Effector memory CD8-positive, alpha-beta T cell (primary cell): ENCODE results near the gene OR6N1.
A peak's percentile ranks its signal among the peaks of the same experiment; 100 is the strongest.

ENCODE experiments used
- ATAC-seq: fragments of 150-1000 bp; cut with Tn5 transposase; replicated peaks from 2 replicates; pipeline ENCODE4 v1.10.0; 2021; ENCODE audit warnings: mild to moderate bottlenecking, moderate library complexity
- DNase-seq, 3 experiments: peaks; one replicate each; pipeline ENCODE4 v3.0.0; 2021
- H3K27ac Mint-ChIP-seq, 2 donors: one replicate each; pipeline ENCODE4 v1.8.0; 2022; ENCODE audit warnings: mild to moderate bottlenecking in 2 of 2, mixed read lengths in 2 of 2, moderate library complexity in 2 of 2
- H3K27me3 Mint-ChIP-seq, 2 donors: one replicate each; pipeline ENCODE4 v1.8.0; 2022; ENCODE audit warnings: mixed read lengths in 2 of 2
- H3K36me3 Mint-ChIP-seq: one replicate; pipeline ENCODE4 v1.8.0; 2022; ENCODE audit warnings: mild to moderate bottlenecking, moderate library complexity, mixed read lengths; ENCODE audit not compliant: insufficient read depth
- H3K4me1 Mint-ChIP-seq, 2 donors: one replicate each; pipeline ENCODE4 v1.8.0; 2022; ENCODE audit warnings: low read depth in 2 of 2, mixed read lengths in 2 of 2
- H3K4me3 Mint-ChIP-seq, 2 donors: one replicate each; pipeline ENCODE4 v1.8.0; 2022; ENCODE audit warnings: mild to moderate bottlenecking in 2 of 2, mixed read lengths in 2 of 2, moderate library complexity in 2 of 2
- H3K9me3 Mint-ChIP-seq, 2 donors: one replicate each; pipeline ENCODE4 v1.8.0; 2022; ENCODE audit warnings: mixed read lengths in 2 of 2

The OR6N1 gene

DNA sequence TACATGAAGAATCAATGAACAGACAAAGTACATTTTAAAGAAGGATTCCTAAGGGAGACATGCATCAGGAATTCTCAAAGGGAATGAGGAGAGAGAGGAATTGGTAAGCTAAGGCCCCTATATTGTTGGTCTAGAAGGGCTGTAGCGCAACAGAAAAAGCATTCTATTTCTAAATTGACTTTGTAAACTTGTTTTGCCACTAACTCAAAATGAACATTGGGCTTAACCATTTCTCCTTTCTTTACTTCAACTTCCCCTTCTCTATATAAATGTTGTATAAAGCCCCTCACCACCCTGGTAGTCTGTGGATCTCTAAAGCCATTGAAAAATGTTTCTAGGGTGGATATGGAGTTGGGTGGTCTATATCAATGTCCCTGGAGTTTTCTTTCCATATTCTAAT, 29.4 kb upstream of the OR6N1 start:
- Mint-ChIP-seq H3K27me3 (peaks cover 0 to 9% of the 10 kb centered on the region in 2 donors), H3K9me3 (no peaks in the 10 kb centered on the region), H3K4me1 (peaks cover 0 to 4% of the 10 kb centered on the region in 2 donors), H3K4me3 (no peak overlapping the region), H3K27ac (no peak overlapping the region), H3K36me3 (no peaks in the 10 kb centered on the region)
- no peak for DNase-seq
- no peak for ATAC-seq

- H3K36me3 Mint-ChIP-seq: no peaks in the 10 kb centered on the region
- peaks cover 0 to 9% of the 10 kb centered on the region in 2 donors for H3K27me3 Mint-ChIP-seq
- no peak for ATAC-seq
These were observed 28.5 kb upstream of the OR6N1 start for GRCh38 chr1:158800526-158800925.

DNA sequence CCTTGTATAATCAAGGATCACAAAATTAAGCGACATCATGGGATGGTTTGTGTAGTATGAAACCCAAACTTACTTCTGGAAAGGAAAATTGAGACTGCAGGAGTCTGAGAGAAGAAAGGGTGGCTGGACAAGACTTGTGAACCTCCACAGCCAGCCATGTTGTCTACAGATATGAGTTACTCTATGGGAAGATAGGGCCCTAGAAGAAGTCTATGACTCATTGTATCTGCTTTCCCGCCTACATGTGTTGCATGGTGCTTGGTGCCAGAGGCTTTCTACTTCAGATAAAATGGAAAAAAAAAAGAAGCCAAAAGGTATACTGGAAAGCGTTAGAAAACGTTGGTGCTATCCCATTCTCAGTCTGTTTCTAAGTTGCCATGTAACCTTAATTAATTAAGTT, 27.7 kb upstream of the OR6N1 start:
- no peak for DNase-seq
- no peak overlapping the region for H3K4me3 Mint-ChIP-seq
- no peak for ATAC-seq
- H3K36me3 Mint-ChIP-seq: no peaks in the 10 kb centered on the region
- H3K27ac Mint-ChIP-seq: no peak overlapping the region
- peaks cover 0 to 9% of the 10 kb centered on the region in 2 donors for H3K27me3 Mint-ChIP-seq
- H3K4me1 Mint-ChIP-seq: peaks cover 0 to 7% of the 10 kb centered on the region in 2 donors
- no peaks in the 10 kb centered on the region for H3K9me3 Mint-ChIP-seq

More at GRCh38 chr1:158800526-158800925, 28.5 kb upstream of the OR6N1 start:
- DNase-seq: no peak
- H3K27ac Mint-ChIP-seq: no peak overlapping the region
- H3K4me3 Mint-ChIP-seq: no peak overlapping the region
- H3K9me3 Mint-ChIP-seq: no peaks in the 10 kb centered on the region
- H3K4me1 Mint-ChIP-seq: peaks cover 0 to 6% of the 10 kb centered on the region in 2 donors

DNA sequence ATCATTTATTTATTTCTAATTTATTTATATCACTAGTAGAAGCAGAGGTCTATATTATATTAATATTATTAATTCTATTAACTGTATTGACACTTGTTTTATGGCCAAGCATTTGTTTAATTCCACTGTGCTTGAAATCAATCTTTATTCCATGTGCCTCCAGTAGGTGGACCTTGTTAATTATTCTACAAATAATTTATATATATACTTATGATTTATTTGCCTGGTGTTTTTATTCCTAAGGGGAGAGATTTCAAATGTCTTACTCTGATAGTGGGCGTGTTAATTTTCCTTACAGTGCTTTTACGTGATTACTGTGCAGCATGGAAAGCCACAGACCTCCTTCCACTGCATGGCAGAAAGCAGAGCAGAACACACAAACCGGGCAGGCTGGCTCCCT, 26.5 kb upstream of the OR6N1 start:
- H3K27ac Mint-ChIP-seq: no peak overlapping the region
- peaks cover 0 to 9% of the 10 kb centered on the region in 2 donors for H3K27me3 Mint-ChIP-seq
- no peak overlapping the region for H3K4me3 Mint-ChIP-seq
- no peaks in the 10 kb centered on the region for H3K36me3 Mint-ChIP-seq
- ATAC-seq (no peak), DNase-seq (no peak)
- H3K4me1 Mint-ChIP-seq: peaks cover 0 to 7% of the 10 kb centered on the region in 2 donors
- no peaks in the 10 kb centered on the region for H3K9me3 Mint-ChIP-seq

DNA sequence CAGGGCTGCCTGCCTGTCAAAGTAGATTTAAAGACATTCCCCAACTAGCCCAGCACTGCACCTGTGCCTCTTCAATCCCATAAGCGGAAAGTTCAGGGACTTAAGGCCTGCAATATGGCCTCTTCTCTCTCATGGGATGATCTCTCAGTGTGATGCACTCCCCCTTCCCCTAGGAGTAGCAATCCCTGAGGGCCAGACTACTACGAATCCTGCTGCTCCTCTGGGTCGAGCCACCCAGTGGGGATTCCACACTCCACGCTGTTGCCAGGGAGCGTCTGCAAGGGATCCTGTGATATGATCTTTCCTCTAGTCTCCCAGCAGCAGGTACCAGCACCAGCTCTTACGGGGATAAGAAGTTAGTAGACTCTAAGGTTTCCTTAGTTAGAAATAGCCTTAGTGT, 22.3 kb upstream of the OR6N1 start:
- H3K9me3 Mint-ChIP-seq: no peaks in the 10 kb centered on the region

DNA sequence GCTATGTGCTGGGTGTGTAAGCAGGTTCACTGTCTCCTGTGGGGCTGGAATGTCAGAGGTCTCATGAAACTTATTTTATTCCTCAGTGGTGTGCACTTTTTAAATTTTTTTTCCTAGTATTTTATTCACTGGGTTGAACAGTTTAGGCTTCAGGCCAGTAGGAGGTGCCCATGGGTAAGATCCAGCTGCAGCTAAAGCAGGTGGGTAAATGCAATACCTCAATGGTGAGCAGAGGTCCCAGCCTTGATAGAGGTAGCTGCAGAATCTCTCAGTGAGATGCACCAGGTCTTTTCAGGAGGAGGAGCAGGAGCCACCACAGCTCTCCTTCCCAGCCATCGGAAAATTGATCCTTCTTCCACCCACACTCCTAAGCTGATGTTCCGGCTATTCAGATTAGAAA, 21.6 kb upstream of the OR6N1 start:
- peak; percentile 37 to 53 (median 37) for DNase-seq
- Mint-ChIP-seq H3K4me3 (no peak overlapping the region), H3K4me1 (peaks cover 0 to 2% of the 10 kb centered on the region in 2 donors), H3K9me3 (no peaks in the 10 kb centered on the region), H3K27me3 (no peaks in the 10 kb centered on the region), H3K27ac (no peak overlapping the region), H3K36me3 (no peaks in the 10 kb centered on the region)
- peak; percentile 78 for ATAC-seq

More for the DNA sequence above, 22.3 kb upstream of the OR6N1 start:
- Mint-ChIP-seq H3K4me1 (peaks cover 0 to 5% of the 10 kb centered on the region in 2 donors), H3K4me3 (no peak overlapping the region), H3K27ac (no peak overlapping the region), H3K27me3 (no peaks in the 10 kb centered on the region), H3K36me3 (no peaks in the 10 kb centered on the region)
- DNase-seq (no peak), ATAC-seq (no peak)

DNA sequence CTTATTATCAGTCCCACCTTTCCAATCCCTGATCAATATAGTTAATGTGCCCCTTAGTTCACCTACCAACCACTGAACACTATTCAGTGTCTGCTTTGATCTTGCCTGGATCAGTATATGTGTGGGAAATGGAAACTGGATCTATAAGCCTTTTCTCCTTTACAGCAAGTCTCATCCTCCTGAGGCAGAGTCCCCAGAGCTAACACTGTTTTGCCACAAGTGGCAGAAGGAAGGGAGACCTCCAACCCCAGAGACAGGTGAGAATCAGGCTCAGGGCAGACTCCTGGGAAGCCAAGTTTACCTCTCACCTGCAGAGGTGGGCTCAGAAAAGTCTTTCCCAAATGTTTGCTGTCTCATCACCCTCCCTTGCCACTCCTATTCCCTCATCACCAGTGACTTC, 9.1 kb upstream of the OR6N1 start, which contains the start of gene OR6N2:
OR6N2 (minus strand) TSS at position 101 of the 400 bp plus-strand sequence. CDS start 3,569 bp downstream, outside the sequence.
- Mint-ChIP-seq H3K36me3 (no peaks in the 10 kb centered on the region), H3K9me3 (no peaks in the 10 kb centered on the region), H3K4me3 (no peak within 1 kb of the TSS), H3K4me1 (peaks cover 9% of the 10 kb centered on the region in 2 donors), H3K27ac (no peak within 1 kb of the TSS), H3K27me3 (no peaks in the 10 kb centered on the region)
- ATAC-seq (no peak), DNase-seq (no peak)

DNA sequence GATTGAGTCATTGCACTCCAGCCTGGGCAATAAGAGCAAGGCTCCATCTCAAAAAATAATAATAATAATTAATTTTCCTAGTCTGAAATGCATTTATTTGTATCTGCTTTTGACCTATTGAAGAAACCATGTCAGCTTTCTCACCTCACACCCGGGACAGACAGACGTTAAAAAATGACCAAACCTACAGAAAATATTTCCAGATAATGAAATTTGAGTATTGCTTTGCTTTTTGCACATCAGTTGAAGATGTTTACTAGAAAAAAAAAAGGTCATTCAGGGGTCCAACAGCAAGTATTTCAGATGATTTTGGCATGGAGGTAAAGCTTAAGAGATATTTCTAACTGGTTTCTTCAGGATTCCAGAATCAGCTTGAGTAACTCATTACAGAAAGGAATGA, 17.6 kb downstream of the OR6N1 start, which contains the start of gene OR6K6:
OR6K6 (plus strand) TSS at position 301 of the 400 bp plus-strand sequence. CDS start 168 bp downstream, outside the sequence.
- no peak for DNase-seq
- Mint-ChIP-seq H3K36me3 (no peaks in the 10 kb centered on the region), H3K9me3 (peaks cover 0 to 2% of the 10 kb centered on the region in 2 donors), H3K4me1 (no peaks in the 10 kb centered on the region), H3K27me3 (peaks cover 38 to 43% of the 10 kb centered on the region in 2 donors), H3K27ac (no peak within 1 kb of the TSS), H3K4me3 (no peak within 1 kb of the TSS)
- ATAC-seq: no peak

DNA sequence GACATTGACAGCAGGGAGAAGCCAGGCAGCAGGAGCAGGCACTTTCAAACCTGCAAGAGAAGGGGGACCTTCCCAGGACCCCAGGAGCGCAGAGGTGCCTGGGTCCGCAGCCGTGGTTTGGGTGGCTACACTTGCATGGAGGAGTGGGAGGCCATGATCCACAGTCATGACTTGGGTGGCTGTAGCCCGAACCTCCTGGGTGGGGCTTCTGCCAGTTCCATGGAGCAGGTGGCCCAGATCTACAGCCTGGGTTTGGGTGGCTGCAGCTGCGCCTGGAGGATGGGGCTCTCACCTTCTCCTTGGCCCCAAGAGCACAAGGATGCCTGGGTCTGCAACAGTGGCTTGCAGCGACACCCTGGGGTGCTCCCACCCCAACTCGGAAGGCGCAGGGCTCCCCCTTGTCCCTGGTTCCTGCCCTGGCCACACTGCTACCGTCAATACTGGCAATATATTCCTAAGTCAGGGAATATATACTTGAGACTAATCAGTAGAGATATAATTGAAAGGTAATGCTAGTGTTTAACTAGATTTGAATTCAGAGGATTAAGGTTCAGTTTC, 19.8 kb downstream of the OR6N1 start:
- DNase-seq (no peak), ATAC-seq (no peak)
- no peaks in the 10 kb centered on the region for H3K36me3 Mint-ChIP-seq
- H3K4me1 Mint-ChIP-seq: no peaks in the 10 kb centered on the region
- no peak overlapping the region for H3K4me3 Mint-ChIP-seq
- no peak overlapping the region for H3K27ac Mint-ChIP-seq
- peaks cover 29 to 38% of the 10 kb centered on the region in 2 donors for H3K27me3 Mint-ChIP-seq
- H3K9me3 Mint-ChIP-seq: peaks cover 0 to 2% of the 10 kb centered on the region in 2 donors

DNA sequence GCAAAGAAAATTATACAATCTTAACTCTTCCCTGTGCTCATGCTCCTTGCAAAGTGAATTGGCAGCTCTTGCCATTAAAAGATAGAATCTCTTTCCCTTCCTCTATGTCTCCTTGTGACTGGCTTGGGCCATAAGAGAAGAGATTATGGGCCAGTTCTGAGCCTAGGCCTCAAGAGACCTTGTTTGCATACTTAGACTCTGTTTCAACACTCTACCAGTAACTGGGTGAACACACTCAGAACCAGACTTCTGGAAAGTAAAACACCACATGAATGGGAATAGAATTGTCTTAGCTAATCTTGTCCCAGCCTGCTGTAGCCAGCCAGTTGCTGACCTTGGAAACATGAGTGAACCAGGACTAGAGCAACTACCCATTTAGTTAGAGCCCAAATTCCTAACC, 36.1 kb downstream of the OR6N1 start:
- Mint-ChIP-seq H3K27ac (no peak overlapping the region), H3K9me3 (no peaks in the 10 kb centered on the region), H3K27me3 (peaks cover 14 to 22% of the 10 kb centered on the region in 2 donors), H3K36me3 (no peaks in the 10 kb centered on the region), H3K4me3 (no peak overlapping the region), H3K4me1 (no peaks in the 10 kb centered on the region)
- ATAC-seq (no peak), DNase-seq (no peak)

DNA sequence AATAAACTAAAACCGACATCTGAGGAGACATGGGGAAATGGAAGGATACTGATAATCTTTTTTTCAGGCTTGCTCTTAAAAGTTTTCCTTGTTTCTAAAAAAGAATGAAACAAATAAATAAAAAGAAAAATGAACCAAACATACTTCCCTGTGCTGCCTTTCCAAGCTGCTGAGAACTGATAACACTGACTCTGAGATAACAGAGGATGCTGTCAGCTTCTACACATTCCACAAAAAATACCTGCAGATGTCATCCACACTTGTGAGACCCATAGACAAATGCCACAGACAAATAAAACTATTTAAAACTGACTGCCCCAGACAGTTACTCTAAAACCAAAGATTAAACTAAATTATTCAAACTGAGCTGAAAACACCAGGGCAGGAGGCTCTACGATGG, 39.5 kb downstream of the OR6N1 start:
- H3K4me3 Mint-ChIP-seq: no peak overlapping the region
- H3K27me3 Mint-ChIP-seq: no peaks in the 10 kb centered on the region
- no peak for DNase-seq
- H3K9me3 Mint-ChIP-seq: no peaks in the 10 kb centered on the region
- no peak for ATAC-seq
- H3K4me1 Mint-ChIP-seq: peaks cover 0 to 3% of the 10 kb centered on the region in 2 donors
- no peaks in the 10 kb centered on the region for H3K36me3 Mint-ChIP-seq
- no peak overlapping the region for H3K27ac Mint-ChIP-seq

DNA sequence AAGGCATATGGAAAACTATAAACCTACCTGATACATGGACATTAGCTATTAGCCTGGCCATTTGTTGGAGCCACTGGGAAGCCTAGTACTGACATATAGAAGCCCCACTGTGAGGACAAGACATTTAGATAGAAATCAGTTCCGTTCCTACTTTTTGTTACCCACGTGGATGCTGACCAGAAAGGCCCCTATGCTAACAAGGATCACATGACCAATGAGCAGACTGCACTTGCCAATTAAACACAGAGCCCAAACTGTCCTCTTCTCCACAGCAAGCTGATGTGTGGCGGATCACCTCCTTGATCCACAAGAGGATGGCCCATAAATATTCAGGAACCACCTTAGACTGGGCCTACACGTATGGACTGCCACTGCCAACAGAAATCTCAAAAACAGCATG, 40.3 kb downstream of the OR6N1 start:
- Mint-ChIP-seq H3K27me3 (peaks cover 0 to 5% of the 10 kb centered on the region in 2 donors), H3K4me3 (no peak overlapping the region), H3K9me3 (no peaks in the 10 kb centered on the region), H3K4me1 (peaks cover 0 to 3% of the 10 kb centered on the region in 2 donors), H3K27ac (no peak overlapping the region), H3K36me3 (no peaks in the 10 kb centered on the region)
- DNase-seq (no peak), ATAC-seq (no peak)

GRCh38 chr1:158730453-158730852, 41.5 kb downstream of the OR6N1 start:
- Mint-ChIP-seq H3K36me3 (no peaks in the 10 kb centered on the region), H3K4me3 (no peak overlapping the region), H3K27me3 (peaks cover 0 to 11% of the 10 kb centered on the region in 2 donors), H3K27ac (no peak overlapping the region), H3K4me1 (peaks cover 0 to 3% of the 10 kb centered on the region in 2 donors), H3K9me3 (no peaks in the 10 kb centered on the region)
- ATAC-seq: no peak
- DNase-seq: no peak

GRCh38 chr1:158728510-158729225, 43.3 kb downstream of the OR6N1 start:
- Mint-ChIP-seq H3K9me3 (no peaks in the 10 kb centered on the region), H3K27me3 (peaks cover 12 to 22% of the 10 kb centered on the region in 2 donors), H3K27ac (no peak overlapping the region), H3K36me3 (no peaks in the 10 kb centered on the region), H3K4me3 (no peak overlapping the region), H3K4me1 (peaks cover 0 to 3% of the 10 kb centered on the region in 2 donors)
- ATAC-seq (no peak), DNase-seq (no peak)
